Neural progenitor cell (in vitro differentiated cells): ENCODE results near the gene TBX21. TPM values are rescaled to one million over a fixed set of nuclear protein-coding genes. Genes with fewer than 3 reads are reported as not detected.

ENCODE experiments used
- DNase-seq: peaks from one replicate; pipeline ENCODE4 v3.0.0-alpha.2; 2016; ENCODE audit warnings: low spot score
- H2AFZ ChIP-seq: fragments of 200-600 bp; sonication (generic); replicated peaks from 2 replicates; pipeline ENCODE4 v1.6.1; 2016; ENCODE audit warnings: antibody characterized with exemption
- H3F3A ChIP-seq: fragments of 200-600 bp; sonication (generic); 2 replicates; pipeline ENCODE4 v1.6.1; 2016; ENCODE audit warnings: antibody characterized with exemption, low read depth
- H3K27ac ChIP-seq: fragments of 200-600 bp; sonication (generic); 2 replicates; pipeline ENCODE4 v1.5.1; 2016; ENCODE audit warnings: mild to moderate bottlenecking
- H3K27me3 ChIP-seq: fragments of 200-600 bp; sonication (generic); 2 replicates; pipeline ENCODE4 v1.6.1; 2016; ENCODE audit warnings: mild to moderate bottlenecking, moderate library complexity
- H3K36me3 ChIP-seq: fragments of 200-600 bp; sonication (generic); 2 replicates; pipeline ENCODE4 v1.5.1; 2016
- H3K4me1 ChIP-seq: fragments of 200-600 bp; sonication (generic); 2 replicates; pipeline ENCODE4 v1.6.1; 2016; ENCODE audit warnings: mixed run types
- H3K4me2 ChIP-seq: fragments of 200-600 bp; sonication (generic); 2 replicates; pipeline ENCODE4 v1.6.1; 2016
- H3K4me3 ChIP-seq: fragments of 200-600 bp; sonication (generic); 2 replicates; pipeline ENCODE4 v1.5.1; 2016
- H3K79me2 ChIP-seq: fragments of 200-600 bp; sonication (generic); 2 replicates; pipeline ENCODE4 v1.6.1; 2016; ENCODE audit warnings: low read depth
- H3K9ac ChIP-seq: fragments of 200-600 bp; sonication (generic); 2 replicates; pipeline ENCODE4 v1.6.1; 2016
- H3K9me3 ChIP-seq: fragments of 200-600 bp; sonication (generic); 2 replicates; pipeline ENCODE4 v1.5.1; 2016; ENCODE audit warnings: low read depth
- H4K20me1 ChIP-seq: fragments of 200-600 bp; sonication (generic); 2 replicates; pipeline ENCODE4 v1.6.1; 2016; ENCODE audit warnings: low read depth
- H3K27ac Mint-ChIP-seq: 3 replicates; pipeline ENCODE4 v1.8.0; 2021; ENCODE audit warnings: mixed read lengths
- H3K27me3 Mint-ChIP-seq: 2 replicates; pipeline ENCODE4 v1.8.0; 2022; ENCODE audit warnings: low read depth, mild to moderate bottlenecking, inconsistent platforms, moderate library complexity, mixed read lengths; ENCODE audit not compliant: insufficient read depth
- H3K36me3 Mint-ChIP-seq: 3 replicates; pipeline ENCODE4 v1.8.0; 2021; ENCODE audit warnings: mixed read lengths
- H3K4me1 Mint-ChIP-seq: 3 replicates; pipeline ENCODE4 v1.8.0; 2021; ENCODE audit warnings: mixed read lengths
- H3K4me3 Mint-ChIP-seq: 3 replicates; pipeline ENCODE4 v1.8.0; 2021; ENCODE audit warnings: mild to moderate bottlenecking, moderate library complexity, mixed read lengths
- H3K9me3 Mint-ChIP-seq: 3 replicates; pipeline ENCODE4 v1.8.0; 2020; ENCODE audit warnings: mixed read lengths
- EZH2 ChIP-seq: fragments of 200-600 bp; sonication (generic); IDR thresholded peaks from 2 replicates; pipeline ENCODE4 v1.6.1; 2017; ENCODE audit warnings: antibody characterized with exemption, mild to moderate bottlenecking, moderate library complexity
- EZH2phosphoT487 ChIP-seq: fragments of 200-600 bp; sonication (generic); IDR thresholded peaks from 2 replicates; pipeline ENCODE4 v1.6.1; 2017; ENCODE audit warnings: antibody characterized with exemption
- total RNA-seq: library from RNA; depleted of rRNA; stranded (reverse); fragments of >200 nt; gene quantifications from 2 replicates; pipeline ENCODE4 v1.2.3, GENCODE V29; 2015; ENCODE audit warnings: low replicate concordance
- TF ChIP-seq, protein P1 (sequence below): fragments of 200-600 bp; sonication (generic); IDR thresholded peaks from 2 replicates; pipeline ENCODE4 v1.5.1; 2017; ENCODE audit warnings: antibody characterized with exemption, mild to moderate bottlenecking

The TBX21 gene
- total RNA-seq, 1 donor from 2014 or later, result not detected

DNA sequence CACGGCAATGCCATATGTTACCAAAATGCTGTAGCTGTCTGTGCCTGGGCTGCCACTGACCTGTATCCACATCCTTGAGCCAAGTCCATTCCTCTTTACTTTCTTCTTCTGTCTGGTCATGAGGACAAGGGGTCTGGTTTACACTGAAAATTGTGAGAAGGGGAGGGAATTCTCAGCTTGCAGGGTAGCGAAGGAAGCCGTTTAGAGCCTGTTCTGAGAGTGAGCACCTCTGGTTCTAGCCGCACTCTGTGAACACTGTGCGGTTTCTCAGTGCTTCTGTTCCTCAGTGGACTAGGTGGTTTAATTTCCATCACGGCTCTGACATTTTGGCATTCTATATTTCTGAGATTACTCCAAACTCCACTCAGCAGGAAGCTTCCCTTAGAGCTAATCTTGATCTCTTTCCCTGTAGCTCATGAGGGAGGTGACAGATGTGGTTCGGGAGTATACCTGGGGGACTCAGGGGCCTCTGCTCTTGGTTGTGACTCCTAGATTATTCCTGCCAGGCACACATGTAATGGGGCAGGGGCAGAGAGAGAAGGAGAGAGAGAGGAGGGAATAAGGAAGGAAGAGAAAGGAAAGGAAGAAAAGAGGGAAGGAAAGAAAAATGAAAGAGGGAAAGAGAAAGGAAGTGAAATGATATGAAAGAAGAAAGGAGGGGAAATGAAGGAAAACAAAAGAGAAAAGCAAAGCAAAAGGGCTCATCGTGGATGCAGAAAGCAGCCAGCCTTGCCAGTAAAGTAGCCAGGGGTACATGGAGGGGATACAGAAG is 14.2 kb upstream of the TBX21 start:
- Histone ChIP-seq H3K27ac (no peak overlapping the region), H3K79me2 (no peaks in the 10 kb centered on the region), H3K4me2 (no peak overlapping the region), H3K4me3 (no peak overlapping the region), H3K27me3 (peaks cover 57% of the 10 kb centered on the region), H3K9ac (no peak overlapping the region), H3K9me3 (no peaks in the 10 kb centered on the region), H4K20me1 (no peaks in the 10 kb centered on the region), H3K36me3 (no peaks in the 10 kb centered on the region), H2AFZ (no peak overlapping the region), H3F3A (peaks cover 10% of the 10 kb centered on the region), H3K4me1 (no peaks in the 10 kb centered on the region)
- H3K27ac Mint-ChIP-seq, result no peak overlapping the region
- peaks cover 34% of the 10 kb centered on the region for H3K27me3 Mint-ChIP-seq
- peaks cover 12% of the 10 kb centered on the region for H3K4me1 Mint-ChIP-seq
- no peak overlapping the region for H3K4me3 Mint-ChIP-seq
- no peaks in the 10 kb centered on the region for H3K36me3 Mint-ChIP-seq
- no peak for DNase-seq
- TF ChIP-seq, protein P1, sequence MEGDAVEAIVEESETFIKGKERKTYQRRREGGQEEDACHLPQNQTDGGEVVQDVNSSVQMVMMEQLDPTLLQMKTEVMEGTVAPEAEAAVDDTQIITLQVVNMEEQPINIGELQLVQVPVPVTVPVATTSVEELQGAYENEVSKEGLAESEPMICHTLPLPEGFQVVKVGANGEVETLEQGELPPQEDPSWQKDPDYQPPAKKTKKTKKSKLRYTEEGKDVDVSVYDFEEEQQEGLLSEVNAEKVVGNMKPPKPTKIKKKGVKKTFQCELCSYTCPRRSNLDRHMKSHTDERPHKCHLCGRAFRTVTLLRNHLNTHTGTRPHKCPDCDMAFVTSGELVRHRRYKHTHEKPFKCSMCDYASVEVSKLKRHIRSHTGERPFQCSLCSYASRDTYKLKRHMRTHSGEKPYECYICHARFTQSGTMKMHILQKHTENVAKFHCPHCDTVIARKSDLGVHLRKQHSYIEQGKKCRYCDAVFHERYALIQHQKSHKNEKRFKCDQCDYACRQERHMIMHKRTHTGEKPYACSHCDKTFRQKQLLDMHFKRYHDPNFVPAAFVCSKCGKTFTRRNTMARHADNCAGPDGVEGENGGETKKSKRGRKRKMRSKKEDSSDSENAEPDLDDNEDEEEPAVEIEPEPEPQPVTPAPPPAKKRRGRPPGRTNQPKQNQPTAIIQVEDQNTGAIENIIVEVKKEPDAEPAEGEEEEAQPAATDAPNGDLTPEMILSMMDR, result no peak
- TF ChIP-seq EZH2phosphoT487 (no peak), EZH2 (no peak)
- H3K9me3 Mint-ChIP-seq, result no peaks in the 10 kb centered on the region

DNA sequence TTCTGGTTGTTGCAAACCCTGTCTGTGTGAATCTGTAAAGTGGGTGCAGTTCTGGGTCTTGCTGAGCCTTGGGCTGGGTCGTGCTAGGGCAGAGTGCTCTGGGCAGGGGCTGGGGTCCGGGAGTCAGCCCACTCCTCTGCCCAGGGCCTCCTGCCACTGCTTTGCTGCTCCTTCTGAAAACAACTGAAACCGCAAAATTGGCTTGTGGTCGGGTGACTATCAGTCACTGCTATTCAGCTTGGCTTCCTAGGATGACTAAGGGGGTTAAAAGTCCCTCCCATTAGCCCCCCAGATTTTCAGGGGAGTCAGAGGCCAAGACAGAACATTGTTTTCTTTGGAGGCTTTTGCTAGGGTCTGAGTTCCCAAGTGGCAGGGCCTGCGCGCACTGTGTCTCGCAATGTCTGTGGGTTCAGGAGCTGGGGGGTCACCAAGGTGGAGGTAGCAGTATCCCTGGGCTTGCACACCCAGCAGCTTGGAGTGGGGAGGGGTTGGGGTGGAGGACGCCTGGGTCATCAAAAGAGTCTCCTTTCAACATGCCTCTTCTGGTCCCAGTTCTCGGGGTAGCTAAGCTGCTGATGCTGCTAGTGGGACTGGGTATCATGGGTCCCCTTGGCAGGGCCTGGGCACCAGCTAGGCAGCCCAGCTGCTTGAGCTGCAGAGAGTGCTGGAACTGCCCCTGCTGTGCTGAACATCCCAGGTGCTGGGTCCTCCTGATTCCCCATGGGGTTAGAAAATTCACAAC is 13.5 kb upstream of the TBX21 start:
- Histone ChIP-seq H3K36me3 (no peaks in the 10 kb centered on the region), H3K27ac (no peak overlapping the region), H3K4me1 (no peaks in the 10 kb centered on the region), H3K9ac (no peak overlapping the region), H2AFZ (no peak overlapping the region), H3K4me2 (no peak overlapping the region), H3F3A (peaks cover 10% of the 10 kb centered on the region), H4K20me1 (no peaks in the 10 kb centered on the region), H3K79me2 (no peaks in the 10 kb centered on the region), H3K27me3 (peaks cover 53% of the 10 kb centered on the region), H3K9me3 (no peaks in the 10 kb centered on the region), H3K4me3 (no peak overlapping the region)
- Mint-ChIP-seq H3K9me3 (no peaks in the 10 kb centered on the region), H3K36me3 (no peaks in the 10 kb centered on the region), H3K4me1 (peaks cover 10% of the 10 kb centered on the region), H3K27me3 (peaks cover 30% of the 10 kb centered on the region), H3K27ac (no peak overlapping the region), H3K4me3 (no peak overlapping the region)
- TF ChIP-seq EZH2, result no peak
- TF ChIP-seq, protein P1, result no peak
- no peak for TF ChIP-seq EZH2phosphoT487
- DNase-seq, result no peak

DNA sequence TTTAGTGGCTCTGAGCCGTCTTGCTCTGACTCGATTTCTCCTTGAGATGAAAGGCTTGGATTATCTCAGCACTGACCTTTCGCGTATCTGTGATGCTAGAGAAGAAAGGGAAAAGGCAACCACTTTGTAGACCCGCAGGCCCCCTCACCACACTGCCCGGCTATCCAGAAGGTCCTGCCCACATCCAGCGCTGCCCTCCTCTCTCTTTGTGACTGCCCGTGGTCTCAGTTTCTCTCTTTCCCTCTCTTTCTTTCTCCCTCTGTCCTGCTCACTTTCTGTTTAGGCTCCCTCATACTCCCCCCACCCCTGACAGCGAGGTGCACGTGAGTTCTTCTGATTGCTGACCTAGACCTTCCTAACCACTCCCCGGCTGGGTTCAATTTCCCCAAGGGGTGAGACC is 12.8 kb upstream of the TBX21 start:
- Histone ChIP-seq H3K27me3 (peaks cover 48% of the 10 kb centered on the region), H3K79me2 (no peaks in the 10 kb centered on the region), H3K4me3 (no peak overlapping the region), H3K9ac (no peak overlapping the region), H3K4me1 (no peaks in the 10 kb centered on the region), H4K20me1 (no peaks in the 10 kb centered on the region), H3K27ac (no peak overlapping the region), H3K4me2 (no peak overlapping the region), H3K36me3 (no peaks in the 10 kb centered on the region), H2AFZ (no peak overlapping the region), H3F3A (peaks cover 10% of the 10 kb centered on the region), H3K9me3 (no peaks in the 10 kb centered on the region)
- H3K27me3 Mint-ChIP-seq, result peaks cover 28% of the 10 kb centered on the region
- TF ChIP-seq EZH2, result no peak
- TF ChIP-seq EZH2phosphoT487, result no peak
- TF ChIP-seq, protein P1, result no peak
- DNase-seq, result no peak
- no peaks in the 10 kb centered on the region for H3K36me3 Mint-ChIP-seq
- H3K4me1 Mint-ChIP-seq, result peaks cover 10% of the 10 kb centered on the region
- no peaks in the 10 kb centered on the region for H3K9me3 Mint-ChIP-seq
- H3K4me3 Mint-ChIP-seq, result no peak overlapping the region
- H3K27ac Mint-ChIP-seq, result peak overlapping the region; percentile 86
